NCI-H2227 treated with DMSO at 0.1 percent for 48 hours (cell line): Measurements from ENCODE around the gene ARHGEF2.
"Not testable (repeated sequence)": the region's sequence is repeated elsewhere in the genome, so short reads cannot be mapped to it uniquely, and the experiment has no call there.

Experiments
- DNase-seq: peaks from one replicate; lab custom pipeline; 2025; lab: John Stamatoyannopoulos, UW

Gene ARHGEF2

GRCh38 chr1:155990005-155990739, 11.8 kb upstream of the ARHGEF2 start:
- no peak for DNase-seq

GRCh38 chr1:155989242-155990004, 11.1 kb upstream of the ARHGEF2 start:
- DNase-seq = peak; percentile 70

- not testable (repeated sequence) for DNase-seq
These were observed 6.7 kb upstream of the ARHGEF2 start for GRCh38 chr1:155984903-155985645.

- DNase-seq = no peak
These were observed 6.0 kb upstream of the ARHGEF2 start for GRCh38 chr1:155984341-155984740.

GRCh38 chr1:155983191-155984024, 5.1 kb upstream of the ARHGEF2 start:
- no peak for DNase-seq

GRCh38 chr1:155982106-155982505, 3.8 kb upstream of the ARHGEF2 start:
- DNase-seq = no peak

GRCh38 chr1:155981266-155982088, 3.1 kb upstream of the ARHGEF2 start:
- no peak for DNase-seq

GRCh38 chr1:155979597-155980343, 1.4 kb upstream of the ARHGEF2 start:
- no peak for DNase-seq

- no peak for DNase-seq
These were observed 654 bp upstream of the ARHGEF2 start for GRCh38 chr1:155978973-155979429.

GRCh38 chr1:155977690-155978324, 540 bp downstream of the ARHGEF2 start:
- DNase-seq = no peak

- no peak for DNase-seq
These were observed 1.2 kb downstream of the ARHGEF2 start for GRCh38 chr1:155976913-155977689.

GRCh38 chr1:155976062-155976912, 2.1 kb downstream of the ARHGEF2 start:
- peak; percentile 24 for DNase-seq

- no peak for DNase-seq
These were observed 2.8 kb downstream of the ARHGEF2 start for GRCh38 chr1:155975375-155976061.

GRCh38 chr1:155974208-155975115, 3.9 kb downstream of the ARHGEF2 start:
- DNase-seq = no peak

- no peak for DNase-seq
These were observed 4.6 kb downstream of the ARHGEF2 start for GRCh38 chr1:155973723-155974122.
